ENCODE results near the gene TRAP1. TPM values are rescaled to one million over a fixed set of nuclear protein-coding genes. Genes with fewer than 3 reads are reported as not detected.
"Not testable (repeated sequence)": the region's sequence is repeated elsewhere in the genome, so short reads cannot be mapped to it uniquely, and the experiment has no call there.

Gene TRAP1
- total RNA-seq, 4 donors from 2014 or later: 75.7 to 147 (median 116) TPM

DNA sequence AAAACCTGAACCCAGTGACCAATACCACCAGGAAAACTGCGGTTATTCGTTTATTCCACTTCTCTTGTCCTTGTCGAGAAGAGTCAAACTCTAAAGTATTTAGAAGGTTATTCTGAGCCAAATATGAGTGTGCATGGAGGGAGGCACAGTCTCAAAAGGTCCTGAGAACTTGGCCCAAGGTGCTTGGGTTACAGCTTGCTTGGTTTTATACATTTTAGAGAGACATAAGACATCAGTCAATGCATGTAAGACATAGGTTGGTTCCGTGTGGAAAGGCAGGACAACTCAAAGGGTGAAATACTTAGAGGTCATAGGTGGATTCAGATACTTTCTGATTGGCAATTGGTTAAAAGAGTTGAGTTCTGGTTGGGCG lies 681 bp upstream of the TRAP1 start:
- DNase-seq (ENCODE audit: low spot score in 2 of 2): no peak
- Histone ChIP-seq H3K27ac (peak overlapping the region; percentile 89), H3K4me3 (peak overlapping the region; percentile 99), H3K27me3 (no peaks in the 10 kb centered on the region), H3K4me1 (peaks cover 21% of the 10 kb centered on the region), H3K36me3 (no peaks in the 10 kb centered on the region), H3K9me3 (no peaks in the 10 kb centered on the region)
- WGBS: 24% methylated on average over 5 of the region's 5 CpGs
- no peak for TF ChIP-seq EP300 (IDR thresholded peaks at IDR 0.05)
- TF ChIP-seq POLR2AphosphoS5 (IDR thresholded peaks at IDR 0.05): no peak
- no peak for TF ChIP-seq CTCF (IDR thresholded peaks at IDR 0.05)
- no peak for TF ChIP-seq POLR2A (IDR thresholded peaks at IDR 0.05)

GRCh38 chr16:3716831-3717234 lies 491 bp downstream of the TRAP1 start:
- Histone ChIP-seq H3K36me3 (no peaks in the 10 kb centered on the region), H3K27ac (peak overlapping the region; percentile 89), H3K4me3 (peak overlapping the region; percentile 99), H3K27me3 (no peaks in the 10 kb centered on the region), H3K9me3 (no peaks in the 10 kb centered on the region), H3K4me1 (peaks cover 21% of the 10 kb centered on the region)
- WGBS: 0% methylated on average over 12 of the region's 34 CpGs
- DNase-seq (ENCODE audit: low spot score in 2 of 2): no peak
- TF ChIP-seq CTCF (IDR thresholded peaks at IDR 0.05) (no peak), POLR2AphosphoS5 (IDR thresholded peaks at IDR 0.05) (no peak), EP300 (IDR thresholded peaks at IDR 0.05) (no peak), POLR2A (IDR thresholded peaks at IDR 0.05) (no peak)

GRCh38 chr16:3715430-3715829 lies 1.9 kb downstream of the TRAP1 start:
- Histone ChIP-seq H3K36me3 (no peaks in the 10 kb centered on the region), H3K9me3 (no peaks in the 10 kb centered on the region), H3K4me3 (no peak overlapping the region), H3K4me1 (peaks cover 21% of the 10 kb centered on the region), H3K27me3 (no peaks in the 10 kb centered on the region), H3K27ac (no peak overlapping the region)
- no peak for TF ChIP-seq CTCF (IDR thresholded peaks at IDR 0.05)
- TF ChIP-seq POLR2A (IDR thresholded peaks at IDR 0.05): no peak
- TF ChIP-seq POLR2AphosphoS5 (IDR thresholded peaks at IDR 0.05): no peak
- no peak for TF ChIP-seq EP300 (IDR thresholded peaks at IDR 0.05)
- DNase-seq (ENCODE audit: low spot score in 2 of 2): no peak
- 86% methylated on average over 7 of the region's 7 CpGs for WGBS

GRCh38 chr16:3714378-3714777 lies 2.9 kb downstream of the TRAP1 start:
- not testable (repeated sequence) for DNase-seq (ENCODE audit: low spot score in 2 of 2); H3K36me3 ChIP-seq; H3K27me3 ChIP-seq; H3K9me3 ChIP-seq; H3K27ac ChIP-seq; H3K4me3 ChIP-seq
- WGBS: 95% methylated on average over 10 of the region's 10 CpGs
- peaks cover 21% of the 10 kb centered on the region for H3K4me1 ChIP-seq

DNA sequence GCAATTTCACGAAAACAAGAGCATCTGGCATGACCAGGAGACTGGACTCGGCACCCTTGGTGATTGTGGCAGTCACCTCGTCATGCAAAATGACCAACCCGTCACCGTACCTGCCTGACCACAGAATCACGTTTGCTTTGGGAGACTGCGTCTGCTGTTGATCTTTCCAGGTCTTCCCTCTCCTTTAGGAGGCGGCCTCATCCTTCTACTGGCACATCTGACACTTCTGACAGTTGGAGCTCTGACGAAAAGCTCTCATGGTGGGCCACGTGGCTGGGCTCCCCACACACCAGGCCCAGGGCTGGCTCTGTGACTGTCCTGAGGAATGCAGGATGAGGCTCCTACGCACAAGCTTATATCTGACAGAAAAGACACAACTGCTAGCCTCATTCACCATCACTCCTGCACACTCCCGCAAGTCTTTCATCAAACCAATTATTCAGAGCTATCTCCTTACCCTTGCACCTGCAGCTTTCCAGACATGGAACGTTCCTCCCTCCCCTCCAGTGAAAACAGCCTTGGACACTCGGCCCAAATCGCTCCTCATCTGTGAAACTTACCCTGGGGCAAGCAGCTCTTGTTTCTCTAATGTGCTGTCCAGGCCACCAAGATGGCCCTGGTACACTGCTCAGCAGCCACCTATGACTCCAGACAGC lies 3.6 kb downstream of the TRAP1 start:
- Histone ChIP-seq H3K4me3 (no peak overlapping the region), H3K4me1 (peaks cover 21% of the 10 kb centered on the region), H3K36me3 (no peaks in the 10 kb centered on the region), H3K27me3 (no peaks in the 10 kb centered on the region), H3K27ac (peak overlapping the region; percentile 18), H3K9me3 (no peaks in the 10 kb centered on the region)
- no peak for TF ChIP-seq POLR2AphosphoS5 (IDR thresholded peaks at IDR 0.05)
- TF ChIP-seq POLR2A (IDR thresholded peaks at IDR 0.05): no peak
- TF ChIP-seq CTCF (IDR thresholded peaks at IDR 0.05): no peak
- TF ChIP-seq EP300 (IDR thresholded peaks at IDR 0.05): no peak
- no peak for DNase-seq (ENCODE audit: low spot score in 2 of 2)
- 88% methylated on average over 15 of the region's 15 CpGs for WGBS

Measured in suprapubic skin (tissue), 4 donors.